ENCODE results near the gene EYA3. TPM values are rescaled to one million over a fixed set of nuclear protein-coding genes. Genes with fewer than 3 reads are reported as not detected.
A peak's percentile ranks its signal among the peaks of the same experiment; 100 is the strongest.

EYA3 gene
- total and polyA plus RNA-seq, 5 donors: 5.8 to 22.7 (median 18.9) TPM

DNA sequence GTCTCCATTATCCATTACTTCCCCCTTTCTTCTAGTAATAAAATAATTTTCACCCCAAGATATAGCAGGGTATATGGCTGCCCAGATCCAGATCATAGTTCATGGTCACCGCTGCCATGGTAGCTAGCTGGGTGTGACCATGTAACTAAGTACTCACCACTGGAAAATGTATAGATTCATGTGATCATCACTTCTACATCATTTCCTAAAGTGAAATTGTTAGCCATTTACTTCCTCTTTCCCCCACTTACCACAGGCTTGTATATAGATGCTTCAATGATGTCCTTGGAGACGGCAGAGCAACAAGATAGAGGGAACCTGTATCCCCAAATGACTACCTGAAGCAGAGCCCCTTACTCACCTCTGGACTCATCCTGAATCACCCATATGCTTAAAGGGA, 22.7 kb upstream of the EYA3 start:
- peak; percentile 20 to 22 for ATAC-seq
- H3K27ac ChIP-seq (ENCODE audit: low read length): no peak overlapping the region
- intact Hi-C loops (cut with DNase I): no loop called here
- H3K4me1 ChIP-seq (ENCODE audit: control insufficient read depth, insufficient read depth, low read length): no peaks in the 10 kb centered on the region
- no peaks in the 10 kb centered on the region for H3K9me3 ChIP-seq (ENCODE audit: control insufficient read depth, low read length)
- DNase-seq: no peak
- 90% methylated on average over 2 of the region's 2 CpGs for WGBS
- H3K27me3 ChIP-seq (ENCODE audit: control insufficient read depth, insufficient read depth): no peaks in the 10 kb centered on the region
- no peak overlapping the region for H3K4me3 ChIP-seq (ENCODE audit: low read length)

DNA sequence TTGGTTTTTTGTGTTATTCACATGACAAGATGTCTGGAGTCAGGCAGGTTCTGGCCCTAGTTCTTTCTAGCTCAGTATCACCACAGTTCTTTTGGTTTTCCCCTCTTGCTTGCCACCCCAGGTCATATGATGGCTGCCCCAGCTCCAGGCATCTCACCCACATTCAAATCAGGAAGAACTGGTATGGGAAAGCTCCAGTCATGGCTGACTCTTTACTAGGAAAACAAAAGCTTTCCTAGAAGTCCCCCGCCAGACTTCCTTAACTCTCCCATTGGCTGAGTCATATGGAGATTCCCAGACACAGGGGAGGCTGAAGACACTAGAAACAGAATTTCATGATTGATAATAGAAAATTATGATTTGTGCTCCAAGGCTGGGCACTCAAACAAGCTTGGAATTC, 22.1 kb upstream of the EYA3 start:
- 72% methylated on average over 1 of the region's 1 CpG for WGBS

DNA sequence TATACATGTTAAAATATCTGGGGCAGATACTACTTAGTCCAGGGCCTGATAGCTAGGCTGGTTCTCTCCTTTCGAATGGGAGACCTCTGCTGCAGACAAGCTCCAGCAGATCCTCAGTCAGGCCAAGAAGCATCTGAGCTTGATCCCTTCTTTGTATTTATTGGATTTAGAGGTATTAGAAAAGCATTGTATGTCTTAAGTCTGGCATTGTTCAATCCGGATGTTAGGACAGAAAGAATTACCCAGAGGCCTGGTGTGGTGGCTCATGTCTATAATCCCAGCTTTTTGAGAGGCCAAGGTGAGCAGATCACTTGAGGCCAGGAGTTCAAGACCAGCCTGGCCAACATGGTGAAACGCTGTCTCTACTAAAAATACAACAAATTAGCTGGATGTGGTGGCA, 21.2 kb upstream of the EYA3 start:
- intact Hi-C loops (cut with DNase I): no loop called here
- Histone ChIP-seq H3K4me1 (ENCODE audit: control insufficient read depth, insufficient read depth, low read length) (no peaks in the 10 kb centered on the region), H3K4me3 (ENCODE audit: low read length) (no peak overlapping the region), H3K27ac (ENCODE audit: low read length) (no peak overlapping the region), H3K9me3 (ENCODE audit: control insufficient read depth, low read length) (no peaks in the 10 kb centered on the region), H3K27me3 (ENCODE audit: control insufficient read depth, insufficient read depth) (no peaks in the 10 kb centered on the region)
- 89% methylated on average over 3 of the region's 3 CpGs for WGBS
- DNase-seq (no peak), ATAC-seq (no peak)

More for the DNA sequence above, 22.1 kb upstream of the EYA3 start:
- ATAC-seq (no peak), DNase-seq (no peak)
- no peaks in the 10 kb centered on the region for H3K27me3 ChIP-seq (ENCODE audit: control insufficient read depth, insufficient read depth)
- H3K4me1 ChIP-seq (ENCODE audit: control insufficient read depth, insufficient read depth, low read length): no peaks in the 10 kb centered on the region
- no peak overlapping the region for H3K4me3 ChIP-seq (ENCODE audit: low read length)
- no peaks in the 10 kb centered on the region for H3K9me3 ChIP-seq (ENCODE audit: control insufficient read depth, low read length)
- H3K27ac ChIP-seq (ENCODE audit: low read length): no peak overlapping the region
- intact Hi-C loops (cut with DNase I): no loop called here

DNA sequence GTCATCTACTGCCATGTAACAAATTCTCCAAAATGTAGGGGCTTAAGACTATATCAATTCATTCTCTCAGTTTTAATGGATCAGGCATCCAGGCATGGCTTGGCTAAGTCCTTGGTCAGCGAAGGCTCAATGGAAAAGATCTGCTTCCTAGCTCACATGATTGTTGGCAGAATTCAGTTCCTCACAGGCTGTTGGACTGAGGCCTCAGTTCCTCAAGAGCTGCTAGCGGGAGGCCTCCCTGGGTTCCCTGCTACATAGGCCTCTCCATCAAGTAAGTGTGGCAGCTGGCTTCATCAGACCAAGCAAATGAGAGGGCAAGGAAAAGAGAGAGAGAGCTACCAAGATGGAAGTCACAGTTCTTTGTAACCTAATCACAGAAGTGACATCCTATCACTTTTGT, 19.6 kb upstream of the EYA3 start:
- Histone ChIP-seq H3K27me3 (ENCODE audit: control insufficient read depth, insufficient read depth) (no peaks in the 10 kb centered on the region), H3K27ac (ENCODE audit: low read length) (no peak overlapping the region), H3K4me1 (ENCODE audit: control insufficient read depth, insufficient read depth, low read length) (no peaks in the 10 kb centered on the region), H3K4me3 (ENCODE audit: low read length) (no peak overlapping the region), H3K9me3 (ENCODE audit: control insufficient read depth, low read length) (no peaks in the 10 kb centered on the region)
- 89% methylated on average over 2 of the region's 2 CpGs for WGBS
- intact Hi-C loops (cut with DNase I): no loop called here
- ATAC-seq: no peak
- DNase-seq: no peak

- H3K4me3 ChIP-seq (ENCODE audit: low read length): peak overlapping the region; percentile 33
- intact Hi-C loops (cut with DNase I): no loop called here
- peak; percentile 86 to 94 for ATAC-seq
These were observed 16.6 kb upstream of the EYA3 start for GRCh38 chr1:28104866-28105467.

GRCh38 chr1:28102189-28102588, 13.8 kb upstream of the EYA3 start:
- ATAC-seq: no peak
- H3K27ac ChIP-seq (ENCODE audit: low read length): no peak overlapping the region
- no peaks in the 10 kb centered on the region for H3K9me3 ChIP-seq (ENCODE audit: control insufficient read depth, low read length)
- no peaks in the 10 kb centered on the region for H3K4me1 ChIP-seq (ENCODE audit: control insufficient read depth, insufficient read depth, low read length)
- intact Hi-C loops (cut with DNase I): no loop called here
- no peak overlapping the region for H3K4me3 ChIP-seq (ENCODE audit: low read length)
- 89% methylated on average over 1 of the region's 1 CpG for WGBS
- no peaks in the 10 kb centered on the region for H3K27me3 ChIP-seq (ENCODE audit: control insufficient read depth, insufficient read depth)
- DNase-seq: no peak

More at GRCh38 chr1:28104866-28105467, 16.6 kb upstream of the EYA3 start:
- no peaks in the 10 kb centered on the region for H3K4me1 ChIP-seq (ENCODE audit: control insufficient read depth, insufficient read depth, low read length)
- no peaks in the 10 kb centered on the region for H3K9me3 ChIP-seq (ENCODE audit: control insufficient read depth, low read length)
- no peaks in the 10 kb centered on the region for H3K27me3 ChIP-seq (ENCODE audit: control insufficient read depth, insufficient read depth)
- DNase-seq: peak in 2 of 3 donors; percentile 31 to 57
- no peak overlapping the region for H3K27ac ChIP-seq (ENCODE audit: low read length)
- 25% methylated on average over 11 of the region's 11 CpGs for WGBS

DNA sequence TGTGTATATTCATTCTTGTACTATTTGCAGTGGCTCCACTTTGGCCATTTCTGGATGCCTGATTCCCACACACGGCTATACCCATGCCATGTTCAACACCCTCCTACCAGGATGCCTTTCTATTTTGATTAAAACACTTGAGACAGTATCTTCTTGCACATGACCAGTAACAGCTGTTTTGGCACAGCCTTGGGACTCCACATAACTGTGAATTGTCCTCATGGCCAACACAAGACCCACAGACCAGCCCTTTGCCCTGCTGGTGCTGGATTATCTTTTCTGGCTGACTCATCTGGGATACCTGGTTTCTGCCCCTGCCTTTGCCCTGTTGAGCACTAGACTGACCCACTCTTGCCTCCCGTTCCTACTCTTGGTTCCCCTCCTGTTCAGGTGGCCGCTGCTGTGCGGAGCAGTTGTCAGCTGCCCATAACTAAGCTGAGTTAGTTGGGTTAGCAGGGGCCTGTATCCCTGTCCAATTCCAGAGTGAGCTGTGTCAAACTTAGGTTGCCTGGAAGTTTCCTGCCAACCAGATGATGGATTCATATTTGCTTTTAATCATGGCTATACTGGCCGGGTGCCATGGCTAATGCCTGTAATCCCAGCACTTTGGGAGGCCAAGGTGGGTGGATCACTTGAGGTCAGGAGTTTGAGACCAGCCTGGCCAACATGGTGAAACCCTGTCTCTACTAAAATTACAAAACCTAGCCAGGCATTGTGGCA, 10.8 kb upstream of the EYA3 start:
- DNase-seq: peak in 1 of 3 donors; percentile 20
- Histone ChIP-seq H3K27me3 (ENCODE audit: control insufficient read depth, insufficient read depth) (no peaks in the 10 kb centered on the region), H3K4me1 (ENCODE audit: control insufficient read depth, insufficient read depth, low read length) (no peaks in the 10 kb centered on the region), H3K27ac (ENCODE audit: low read length) (peak overlapping the region; percentile 39), H3K4me3 (ENCODE audit: low read length) (no peak overlapping the region), H3K9me3 (ENCODE audit: control insufficient read depth, low read length) (no peaks in the 10 kb centered on the region)
- whole genome bisulfite sequencing: 69% methylated on average over 5 of the region's 5 CpGs
- ATAC-seq: peak; percentile 91 to 92
- intact Hi-C loops (cut with DNase I): loop anchor here in 1 of 4 donors (10.0 kb wide), 1 partner anchor 96 kb away; no protein-coding TSS in a partner anchor

GRCh38 chr1:28097100-28097472, 8.7 kb upstream of the EYA3 start:
- no peak overlapping the region for H3K27ac ChIP-seq (ENCODE audit: low read length)
- WGBS: 80% methylated on average over 4 of the region's 4 CpGs
- DNase-seq (no peak), ATAC-seq (no peak)
- no peaks in the 10 kb centered on the region for H3K27me3 ChIP-seq (ENCODE audit: control insufficient read depth, insufficient read depth)
- no peaks in the 10 kb centered on the region for H3K9me3 ChIP-seq (ENCODE audit: control insufficient read depth, low read length)
- H3K4me1 ChIP-seq (ENCODE audit: control insufficient read depth, insufficient read depth, low read length): no peaks in the 10 kb centered on the region
- no peak overlapping the region for H3K4me3 ChIP-seq (ENCODE audit: low read length)
- intact Hi-C loops (cut with DNase I): loop anchor here in 1 of 4 donors (10.0 kb wide), 1 partner anchor 98 kb away; no protein-coding TSS in a partner anchor

DNA sequence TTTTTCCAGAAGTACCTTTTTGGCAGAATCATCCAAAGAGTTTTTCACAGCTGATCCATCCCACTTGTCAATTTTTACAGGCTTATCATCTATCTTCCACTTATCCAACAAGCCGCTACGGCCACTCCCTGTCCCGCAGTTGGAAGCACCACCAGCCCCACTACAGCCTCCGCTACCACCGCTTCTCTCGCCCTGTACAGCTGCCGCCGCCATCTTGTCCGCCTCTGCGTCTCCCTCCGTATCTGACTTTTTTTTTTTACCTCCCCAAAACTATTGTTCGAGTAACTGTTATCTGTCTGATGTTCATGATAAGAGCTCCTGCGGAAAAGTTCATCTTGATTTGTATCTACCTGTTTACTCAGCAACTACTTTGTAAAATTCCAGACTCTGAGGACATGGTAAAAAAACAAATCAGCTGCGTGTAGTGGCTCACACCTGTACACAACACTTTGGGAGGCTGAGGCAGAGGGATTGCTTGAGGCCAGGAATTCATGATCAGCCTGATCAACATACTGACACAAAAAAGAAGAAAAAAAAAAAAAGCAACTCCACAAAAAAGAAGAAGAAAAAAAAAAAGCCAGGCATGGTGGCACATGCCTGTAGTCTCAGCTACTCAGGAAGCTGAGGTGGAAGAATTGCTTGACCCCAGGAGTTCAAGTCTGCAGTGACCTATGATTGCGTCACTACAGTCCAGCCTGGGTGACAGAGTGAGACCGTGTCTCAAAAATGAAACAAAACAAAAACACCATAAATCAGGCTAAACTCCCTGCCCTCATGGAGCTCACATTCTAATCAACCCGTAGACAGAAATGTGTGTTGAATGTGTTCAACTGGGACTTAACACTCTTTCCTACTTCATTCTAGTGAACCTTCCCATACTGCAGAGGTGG, 8.0 kb upstream of the EYA3 start:
- DNase-seq: no peak
- H3K27ac ChIP-seq (ENCODE audit: low read length): no peak overlapping the region
- no peaks in the 10 kb centered on the region for H3K27me3 ChIP-seq (ENCODE audit: control insufficient read depth, insufficient read depth)
- intact Hi-C loops (cut with DNase I): loop anchor here in 1 of 4 donors (10.0 kb wide), 1 partner anchor 98 kb away; no protein-coding TSS in a partner anchor
- no peak overlapping the region for H3K4me3 ChIP-seq (ENCODE audit: low read length)
- no peaks in the 10 kb centered on the region for H3K9me3 ChIP-seq (ENCODE audit: control insufficient read depth, low read length)
- 76% methylated on average over 17 of the region's 17 CpGs for WGBS
- no peak for ATAC-seq
- no peaks in the 10 kb centered on the region for H3K4me1 ChIP-seq (ENCODE audit: control insufficient read depth, insufficient read depth, low read length)

DNA sequence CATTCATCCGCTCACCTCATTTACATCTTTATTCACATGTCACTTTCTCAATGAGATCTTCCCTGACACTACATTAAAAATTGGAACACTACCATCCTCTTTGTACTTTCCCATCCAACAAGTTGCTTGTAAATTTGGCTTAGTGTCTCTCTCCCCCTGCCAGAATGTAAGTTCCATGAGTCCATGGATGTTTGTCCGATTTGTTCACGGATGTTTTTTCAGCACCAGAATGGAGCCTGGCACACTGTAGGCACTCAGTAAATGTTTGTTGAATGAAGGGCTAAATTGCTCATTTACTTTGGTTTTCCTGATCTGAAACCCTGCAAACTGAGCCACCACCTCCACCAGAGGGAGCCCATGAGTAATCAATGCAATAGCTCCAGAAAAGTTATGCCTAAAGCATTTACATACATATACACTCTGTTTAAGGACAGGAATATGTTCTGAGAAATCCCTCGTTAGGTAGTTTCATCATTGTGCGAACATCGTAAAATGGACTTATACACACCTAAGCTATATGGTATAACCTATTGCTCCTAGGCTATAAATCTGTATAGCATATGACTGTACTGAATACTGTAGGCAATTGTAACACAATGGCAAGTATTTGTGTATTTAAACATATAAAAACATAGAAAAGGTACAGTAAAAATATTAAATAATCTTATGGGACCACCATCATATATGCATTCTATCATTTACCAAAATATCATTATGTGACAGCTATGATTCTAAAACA, 2.8 kb upstream of the EYA3 start:
- 43% methylated on average over 6 of the region's 6 CpGs for WGBS
- Histone ChIP-seq H3K27me3 (ENCODE audit: control insufficient read depth, insufficient read depth) (no peaks in the 10 kb centered on the region), H3K27ac (ENCODE audit: low read length) (no peak overlapping the region), H3K9me3 (ENCODE audit: control insufficient read depth, low read length) (no peaks in the 10 kb centered on the region), H3K4me1 (ENCODE audit: control insufficient read depth, insufficient read depth, low read length) (peaks cover 5% of the 10 kb centered on the region), H3K4me3 (ENCODE audit: low read length) (no peak overlapping the region)
- DNase-seq (peak; percentile 61 to 88 (median 66)), ATAC-seq (no peak)
- intact Hi-C loops (cut with DNase I): loop anchor here in 3 of 4 donors (5.0 to 10.0 kb wide), 3 partner anchors 104 to 121 kb away; no protein-coding TSS in a partner anchor

Data from right cardiac atrium (tissue), 5 donors.